HG03520 (cell line): Measurements from ENCODE around the gene COX7A2L.
"Not testable (repeated sequence)": the region's sequence is repeated elsewhere in the genome, so short reads cannot be mapped to it uniquely, and the experiment has no call there.

Experiments used
- ATAC-seq: cut with Tn5 transposase; IDR thresholded peaks from one replicate; pipeline ENCODE4 v1.9.1; 2021; ENCODE audit warnings: mild to moderate bottlenecking, moderate library complexity; ENCODE audit not compliant: unreplicated experiment

COX7A2L gene

GRCh38 chr2:42368817-42369531 lies 8.0 kb upstream of the COX7A2L start:
- ATAC-seq, result no peak

- no peak for ATAC-seq
Observed at GRCh38 chr2:42367835-42368234, 6.8 kb upstream of the COX7A2L start.

GRCh38 chr2:42366411-42366810 lies 5.4 kb upstream of the COX7A2L start:
- ATAC-seq, result no peak

GRCh38 chr2:42364658-42365057 lies 3.6 kb upstream of the COX7A2L start:
- ATAC-seq, result no peak

- no peak for ATAC-seq
Observed at GRCh38 chr2:42363413-42363812, 2.4 kb upstream of the COX7A2L start.

- peak; percentile 0 for ATAC-seq
Observed at GRCh38 chr2:42361728-42362283, 789 bp upstream of the COX7A2L start.

- no peak for ATAC-seq
Observed at GRCh38 chr2:42360493-42360889, 526 bp downstream of the COX7A2L start.

- no peak for ATAC-seq
Observed at GRCh38 chr2:42359965-42360483, 993 bp downstream of the COX7A2L start.

GRCh38 chr2:42359304-42359964 lies 1.6 kb downstream of the COX7A2L start:
- no peak for ATAC-seq

GRCh38 chr2:42353792-42354429 lies 7.1 kb downstream of the COX7A2L start:
- no peak for ATAC-seq

GRCh38 chr2:42351864-42352263 lies 9.2 kb downstream of the COX7A2L start:
- no peak for ATAC-seq

- no peak for ATAC-seq
Observed at GRCh38 chr2:42350434-42351063, 10.5 kb downstream of the COX7A2L start.

GRCh38 chr2:42348113-42348805 lies 12.8 kb downstream of the COX7A2L start:
- no peak for ATAC-seq

- not testable (repeated sequence) for ATAC-seq
Observed at GRCh38 chr2:42347518-42347917, 13.5 kb downstream of the COX7A2L start.

GRCh38 chr2:42346856-42347255 lies 14.2 kb downstream of the COX7A2L start:
- ATAC-seq, result not testable (repeated sequence)

GRCh38 chr2:42345986-42346385 lies 15.0 kb downstream of the COX7A2L start:
- ATAC-seq, result no peak

- ATAC-seq, result peak; percentile 19
Observed at GRCh38 chr2:42342795-42343241, 18.2 kb downstream of the COX7A2L start.

GRCh38 chr2:42342061-42342794 lies 18.8 kb downstream of the COX7A2L start:
- peak; percentile 66 for ATAC-seq

- no peak for ATAC-seq
Observed at GRCh38 chr2:42340938-42341636, 19.9 kb downstream of the COX7A2L start.
